GM19025 (cell line): Measurements from ENCODE around the gene GARRE1.
A peak's percentile ranks its signal among the peaks of the same experiment; 100 is the strongest.
"Not testable (repeated sequence)": the region's sequence is repeated elsewhere in the genome, so short reads cannot be mapped to it uniquely, and the experiment has no call there.

Source experiments
- ATAC-seq: cut with Tn5 transposase; IDR thresholded peaks from one replicate; pipeline ENCODE4 v1.9.1; 2021; ENCODE audit warnings: mild to moderate bottlenecking, low read depth, moderate library complexity; ENCODE audit not compliant: unreplicated experiment

GARRE1 gene

GRCh38 chr19:34254046-34254697, at the start of gene GARRE1:
TSS of gene GARRE1 (plus strand) at chr19:34254554. CDS start at chr19:34300474, 45,920 bp downstream.
- ATAC-seq, result peak; percentile 92

- ATAC-seq, result not testable (repeated sequence)
Observed at GRCh38 chr19:34205324-34205723, 49.0 kb upstream of the GARRE1 start.

GRCh38 chr19:34208291-34208884, 46.0 kb upstream of the GARRE1 start:
- no peak for ATAC-seq

- no peak for ATAC-seq
Observed at GRCh38 chr19:34209726-34210125, 44.6 kb upstream of the GARRE1 start.

DNA sequence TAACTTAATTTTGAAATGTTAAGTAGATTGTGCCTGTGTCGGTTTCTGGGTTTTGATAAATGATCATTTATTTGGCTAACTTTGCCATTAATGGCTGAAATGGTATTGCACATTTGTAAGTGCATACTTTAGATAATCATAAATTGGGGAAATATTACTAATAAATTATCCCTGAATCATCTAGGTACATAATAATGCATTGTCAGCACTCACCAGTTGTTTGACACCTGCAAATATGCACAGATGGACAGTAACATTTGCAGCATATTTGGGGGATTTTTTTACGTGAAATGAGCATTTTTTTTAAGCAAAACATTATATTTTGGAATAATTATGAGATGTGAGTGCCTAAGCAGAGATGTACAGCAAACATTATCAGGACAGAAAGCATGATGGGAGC, 41.1 kb upstream of the GARRE1 start:
- no peak for ATAC-seq

GRCh38 chr19:34214040-34214439, 40.3 kb upstream of the GARRE1 start:
- no peak for ATAC-seq

GRCh38 chr19:34215006-34215665, 39.2 kb upstream of the GARRE1 start:
- no peak for ATAC-seq

DNA sequence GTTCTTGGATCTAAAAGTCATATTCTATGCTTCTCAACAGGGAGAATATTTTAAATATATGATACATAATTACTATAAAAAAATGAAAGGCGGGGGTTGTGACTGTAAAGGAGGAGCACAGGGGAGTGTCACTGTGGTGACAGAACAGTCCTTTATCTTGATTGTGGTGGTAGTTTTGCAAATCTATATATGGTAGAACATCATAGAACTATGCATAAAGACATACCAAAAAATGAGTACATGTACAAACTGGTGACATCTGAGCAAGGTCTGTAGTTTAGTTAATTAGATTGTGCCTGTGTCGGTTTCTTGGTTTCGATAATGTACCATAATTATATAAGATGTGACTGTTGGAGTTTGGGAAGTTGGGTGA, 38.7 kb upstream of the GARRE1 start:
- ATAC-seq, result no peak

DNA sequence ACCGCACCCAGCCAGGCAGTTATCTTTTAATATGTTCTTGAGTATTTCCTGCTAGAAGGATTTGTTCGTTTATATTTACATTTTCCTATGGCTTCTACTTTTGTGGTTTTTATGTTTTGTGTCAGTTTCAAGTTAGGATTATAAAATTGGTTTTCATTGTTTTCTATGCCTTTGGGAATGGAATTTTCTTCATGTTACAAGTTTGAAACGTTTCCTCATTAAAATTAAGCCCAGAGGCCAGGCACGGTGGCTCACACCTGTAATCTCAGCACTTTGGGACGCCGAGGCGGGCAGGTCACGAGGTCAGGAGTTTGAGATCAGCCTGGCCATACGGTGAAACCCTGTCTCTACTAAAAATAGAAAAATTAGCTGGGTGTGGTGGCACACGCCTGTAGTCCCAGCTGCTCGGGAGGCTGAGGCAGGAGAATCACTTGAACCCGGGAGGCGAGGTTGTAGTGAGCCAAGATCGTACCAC, 37.6 kb upstream of the GARRE1 start:
- not testable (repeated sequence) for ATAC-seq

- no peak for ATAC-seq
Observed at GRCh38 chr19:34217952-34218817, 36.2 kb upstream of the GARRE1 start.

DNA sequence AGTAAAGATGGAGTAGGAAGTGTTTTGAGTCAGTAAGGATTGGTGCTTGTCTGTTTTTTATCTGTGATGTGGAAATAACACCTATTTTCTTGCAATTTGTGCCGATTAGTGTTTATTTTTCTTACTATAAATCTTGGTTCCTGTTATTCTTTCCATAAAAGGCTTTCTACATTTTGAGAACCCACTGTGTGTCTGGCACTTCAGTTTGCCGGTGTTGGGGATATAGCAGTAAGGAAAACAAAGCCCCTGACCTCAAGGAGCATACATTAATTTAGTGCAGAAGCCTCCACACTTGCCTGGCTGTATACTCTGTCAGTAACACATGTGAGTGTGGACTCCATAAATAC, 35.6 kb upstream of the GARRE1 start:
- no peak for ATAC-seq

DNA sequence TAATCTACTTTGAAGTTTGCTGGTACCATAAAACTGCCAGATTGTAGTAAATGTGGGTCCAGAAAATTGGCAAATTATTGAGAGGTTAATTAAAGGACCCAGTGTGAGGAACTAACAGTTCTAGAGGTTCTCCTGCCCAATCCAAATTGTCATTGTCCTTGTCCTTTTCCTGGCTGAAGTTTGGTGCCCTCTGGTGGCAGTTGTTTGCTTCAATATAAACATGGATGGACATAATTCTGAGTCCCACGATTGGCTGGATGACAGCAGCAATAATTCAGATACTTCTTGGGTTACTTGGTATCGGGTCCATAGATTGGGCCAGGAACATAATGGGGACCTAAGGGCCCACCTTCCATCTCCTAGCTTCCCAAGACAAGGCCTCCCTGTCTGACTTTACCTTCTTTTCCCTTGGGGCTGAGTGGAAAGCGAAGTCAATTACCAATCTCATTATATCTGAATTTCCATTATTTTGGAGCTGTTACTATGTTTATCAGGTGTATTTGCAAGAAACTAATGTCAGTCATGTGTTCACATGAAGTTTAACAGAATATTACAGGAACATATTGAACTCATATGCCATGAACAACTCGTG, 33.8 kb upstream of the GARRE1 start:
- no peak for ATAC-seq

GRCh38 chr19:34222386-34222785, 32.0 kb upstream of the GARRE1 start:
- ATAC-seq, result no peak

GRCh38 chr19:34224996-34225658, 29.2 kb upstream of the GARRE1 start:
- ATAC-seq, result no peak

DNA sequence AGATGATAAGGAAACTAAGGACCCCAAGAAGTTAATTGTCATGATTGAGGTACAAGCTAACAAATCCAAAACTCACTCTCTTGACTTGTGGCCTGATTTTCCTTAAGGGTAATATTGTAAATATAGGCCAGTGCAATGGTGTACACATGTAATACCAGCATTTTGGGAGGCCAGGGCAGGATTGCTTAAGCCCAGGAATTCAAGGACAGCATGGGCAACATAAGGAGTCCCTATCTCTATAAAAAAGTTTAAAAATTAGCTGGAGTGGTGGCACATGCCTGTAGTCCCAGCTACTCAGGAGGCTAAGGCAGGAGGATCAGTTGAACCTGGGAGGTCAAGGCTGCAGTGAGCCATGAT, 28.7 kb upstream of the GARRE1 start:
- ATAC-seq, result no peak

DNA sequence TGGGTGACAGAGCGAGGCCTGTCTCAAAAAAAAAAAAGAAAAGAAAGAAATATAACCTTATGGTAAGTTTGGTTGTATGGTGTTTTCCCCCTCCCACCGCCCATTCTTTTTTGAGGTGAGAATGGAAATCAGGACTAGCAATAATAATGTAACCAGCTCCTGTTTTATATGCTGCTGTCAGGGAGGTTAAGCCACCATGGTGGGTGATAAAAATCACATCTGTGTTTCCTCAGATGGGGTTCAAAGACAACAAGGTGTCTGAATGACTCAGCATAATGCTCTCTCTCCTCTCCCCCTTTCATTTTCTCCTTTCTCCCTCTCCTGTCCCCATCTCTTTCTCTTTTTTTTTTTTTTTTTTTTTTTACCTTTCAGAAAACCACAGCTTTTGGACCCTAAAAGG, 28.3 kb upstream of the GARRE1 start:
- ATAC-seq, result no peak

DNA sequence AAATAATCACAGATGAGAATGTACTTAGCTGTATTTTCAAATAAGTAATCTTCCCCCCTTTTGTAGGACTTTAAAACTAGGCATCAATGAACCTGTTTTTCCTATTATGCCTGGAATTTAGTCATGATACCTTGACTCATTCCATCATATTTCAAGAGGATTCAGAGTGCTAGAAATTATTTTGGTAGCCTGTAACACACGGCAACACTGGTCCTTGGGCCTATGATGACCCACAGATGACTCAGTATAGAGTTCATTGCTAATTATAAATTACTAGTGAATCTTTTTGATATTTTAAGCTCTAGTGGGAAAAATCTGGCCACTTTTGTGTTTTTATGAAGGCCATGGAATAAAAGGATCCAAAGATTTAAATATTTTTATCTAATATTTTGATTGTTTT, 26.0 kb upstream of the GARRE1 start:
- ATAC-seq, result no peak

DNA sequence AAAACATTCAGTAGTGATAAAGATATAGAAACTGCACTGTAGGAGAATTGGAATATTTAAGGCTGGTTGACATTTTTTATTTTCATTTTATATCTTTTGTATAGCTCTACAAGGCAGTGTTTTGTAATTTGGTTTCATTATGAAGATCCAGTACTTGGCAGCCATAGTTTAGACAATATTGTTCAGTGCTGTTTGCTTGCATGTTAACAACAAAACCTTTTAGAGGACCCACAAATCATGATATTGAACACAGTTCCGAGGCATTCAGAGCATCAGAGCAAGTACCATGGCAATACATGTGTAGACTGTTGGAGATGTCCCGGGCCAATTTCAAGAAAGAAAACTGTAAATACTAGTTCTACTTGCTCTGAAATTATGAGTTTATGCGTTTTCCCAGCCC, 25.6 kb upstream of the GARRE1 start:
- no peak for ATAC-seq

DNA sequence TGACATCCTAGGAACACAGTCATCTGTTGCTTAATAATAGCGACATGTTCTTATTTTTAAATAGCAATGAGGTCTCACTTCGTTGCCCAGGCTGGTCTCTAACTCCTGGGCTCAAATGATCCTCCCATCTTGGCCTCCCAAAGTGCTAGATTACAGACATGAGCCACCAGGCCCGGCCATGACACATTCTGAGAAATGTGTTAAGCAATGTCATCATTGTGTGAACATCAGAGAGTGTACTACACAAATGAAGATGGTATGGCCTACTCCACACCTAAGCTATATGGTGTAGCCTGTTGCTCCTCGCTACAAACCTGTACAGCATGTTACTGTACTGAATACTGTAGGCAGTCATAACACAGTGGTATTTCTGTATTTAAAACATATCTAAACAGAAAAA, 24.6 kb upstream of the GARRE1 start:
- ATAC-seq, result no peak

GRCh38 chr19:34230820-34231219, 23.5 kb upstream of the GARRE1 start:
- ATAC-seq, result no peak
